HG03139 (cell line): ENCODE measurements around the gene SHLD1.
"Not testable (repeated sequence)": the region's sequence is repeated elsewhere in the genome, so short reads cannot be mapped to it uniquely, and the experiment has no call there.

Experiments used
- ATAC-seq: cut with Tn5 transposase; IDR thresholded peaks from one replicate; pipeline ENCODE4 v1.9.1; 2021; ENCODE audit not compliant: unreplicated experiment

SHLD1 gene

GRCh38 chr20:5735845-5736510, 14.2 kb upstream of the SHLD1 start:
- no peak for ATAC-seq

GRCh38 chr20:5737619-5737953, 12.6 kb upstream of the SHLD1 start:
- no peak for ATAC-seq

GRCh38 chr20:5737966-5738365, 12.2 kb upstream of the SHLD1 start:
- ATAC-seq: no peak

- ATAC-seq: not testable (repeated sequence)
Observed at GRCh38 chr20:5740643-5741042, 9.6 kb upstream of the SHLD1 start.

- no peak for ATAC-seq
Observed at GRCh38 chr20:5741089-5741488, 9.1 kb upstream of the SHLD1 start.

GRCh38 chr20:5742041-5742440, 8.2 kb upstream of the SHLD1 start:
- ATAC-seq: no peak

- no peak for ATAC-seq
Observed at GRCh38 chr20:5745416-5746030, 4.7 kb upstream of the SHLD1 start.

- ATAC-seq: no peak
Observed at GRCh38 chr20:5746064-5746463, 4.1 kb upstream of the SHLD1 start.

GRCh38 chr20:5748246-5748645, 2.0 kb upstream of the SHLD1 start:
- no peak for ATAC-seq

- ATAC-seq: not testable (repeated sequence)
Observed at GRCh38 chr20:5749512-5749951, 669 bp upstream of the SHLD1 start.

GRCh38 chr20:5751856-5752255, 1.7 kb downstream of the SHLD1 start:
- no peak for ATAC-seq

GRCh38 chr20:5753814-5754213, 3.6 kb downstream of the SHLD1 start:
- no peak for ATAC-seq

GRCh38 chr20:5757949-5758348, 7.7 kb downstream of the SHLD1 start:
- no peak for ATAC-seq

GRCh38 chr20:5766085-5766764, 16.0 kb downstream of the SHLD1 start:
- ATAC-seq: no peak

- ATAC-seq: no peak
Observed at GRCh38 chr20:5767493-5768098, 17.4 kb downstream of the SHLD1 start.

GRCh38 chr20:5770231-5770986, 20.2 kb downstream of the SHLD1 start:
- ATAC-seq: no peak

- ATAC-seq: no peak
Observed at GRCh38 chr20:5770987-5771318, 20.8 kb downstream of the SHLD1 start.

- no peak for ATAC-seq
Observed at GRCh38 chr20:5772704-5773103, 22.5 kb downstream of the SHLD1 start.

GRCh38 chr20:5773589-5773988, 23.4 kb downstream of the SHLD1 start:
- ATAC-seq: no peak

- ATAC-seq: no peak
Observed at GRCh38 chr20:5776077-5776476, 25.9 kb downstream of the SHLD1 start.
